ENCODE data around the gene GSTM2.

- no peak for TF ChIP-seq CTCF (conservative IDR thresholded peaks at IDR 0.05; ENCODE audit: low read length)
- no peak for TF ChIP-seq EZH2phosphoT487 (IDR thresholded peaks at IDR 0.05; ENCODE audit: borderline replicate concordance, low read depth, low read length)
Measured at GRCh38 chr1:109687641-109688499, 20.0 kb downstream of the GSTM2 start, which contains the start of gene GSTM1.
